GM18868 (cell line): Measurements from ENCODE around the gene PHPT1.
"Not testable (repeated sequence)": the region's sequence is repeated elsewhere in the genome, so short reads cannot be mapped to it uniquely, and the experiment has no call there.

Source experiments
- ATAC-seq: cut with Tn5 transposase; IDR thresholded peaks from one replicate; pipeline ENCODE4 v1.9.1; 2021; ENCODE audit warnings: mild to moderate bottlenecking, moderate library complexity; ENCODE audit not compliant: unreplicated experiment

PHPT1 gene

GRCh38 chr9:136835932-136836904 lies 13.0 kb upstream of the PHPT1 start:
- no peak for ATAC-seq

DNA sequence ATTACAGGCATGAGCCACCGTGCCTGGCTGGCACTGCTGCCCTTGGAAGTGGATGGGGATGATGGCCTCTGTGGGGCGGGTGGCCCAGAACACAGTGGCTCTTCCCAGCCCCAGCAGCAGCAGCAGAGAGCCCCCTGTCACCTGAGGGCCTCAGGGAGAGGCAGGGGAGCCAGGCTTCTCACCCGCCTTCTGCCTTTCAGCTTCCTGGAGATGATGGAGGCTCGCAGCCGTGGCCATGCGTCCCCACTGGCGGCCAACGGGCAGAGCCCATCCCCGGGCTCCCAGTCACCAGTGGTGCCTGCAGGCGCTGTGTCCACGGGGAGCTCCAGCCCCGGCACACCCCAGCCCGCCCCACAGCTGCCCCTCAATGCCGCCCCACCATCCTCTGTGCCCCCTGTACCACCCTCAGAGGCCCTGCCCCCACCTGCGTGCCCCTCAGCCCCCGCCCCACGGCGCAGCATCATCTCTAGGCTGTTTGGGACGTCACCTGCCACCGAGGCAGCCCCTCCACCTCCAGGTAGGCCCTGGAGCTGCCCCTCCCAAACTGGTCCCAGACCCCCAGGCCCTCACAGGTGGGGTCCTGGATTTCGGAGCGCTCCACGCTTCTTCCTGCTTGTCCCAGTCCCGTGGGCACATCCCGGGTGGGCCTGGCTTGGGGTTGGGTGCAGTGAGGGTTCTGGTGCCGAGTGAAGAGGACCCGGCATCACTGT lies 11.9 kb upstream of the PHPT1 start:
- no peak for ATAC-seq

DNA sequence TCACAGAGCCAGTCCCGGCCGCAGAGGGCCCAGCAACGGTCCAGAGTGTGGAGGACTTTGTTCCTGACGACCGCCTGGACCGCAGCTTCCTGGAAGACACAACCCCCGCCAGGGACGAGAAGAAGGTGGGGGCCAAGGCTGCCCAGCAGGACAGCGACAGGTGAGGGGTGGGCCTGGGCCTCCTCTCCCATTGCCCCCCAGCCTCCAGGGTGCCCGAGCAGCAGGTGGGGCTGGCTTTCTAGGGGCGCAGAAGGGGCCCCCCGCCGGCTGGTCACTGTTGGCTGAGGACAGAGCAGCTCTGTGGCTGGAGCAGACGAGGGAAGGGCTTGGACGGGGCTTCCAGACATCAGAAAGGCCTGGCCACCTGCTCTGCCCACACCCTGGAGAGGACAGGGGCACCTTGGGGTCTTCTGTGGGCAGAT lies 11.3 kb upstream of the PHPT1 start:
- not testable (repeated sequence) for ATAC-seq

DNA sequence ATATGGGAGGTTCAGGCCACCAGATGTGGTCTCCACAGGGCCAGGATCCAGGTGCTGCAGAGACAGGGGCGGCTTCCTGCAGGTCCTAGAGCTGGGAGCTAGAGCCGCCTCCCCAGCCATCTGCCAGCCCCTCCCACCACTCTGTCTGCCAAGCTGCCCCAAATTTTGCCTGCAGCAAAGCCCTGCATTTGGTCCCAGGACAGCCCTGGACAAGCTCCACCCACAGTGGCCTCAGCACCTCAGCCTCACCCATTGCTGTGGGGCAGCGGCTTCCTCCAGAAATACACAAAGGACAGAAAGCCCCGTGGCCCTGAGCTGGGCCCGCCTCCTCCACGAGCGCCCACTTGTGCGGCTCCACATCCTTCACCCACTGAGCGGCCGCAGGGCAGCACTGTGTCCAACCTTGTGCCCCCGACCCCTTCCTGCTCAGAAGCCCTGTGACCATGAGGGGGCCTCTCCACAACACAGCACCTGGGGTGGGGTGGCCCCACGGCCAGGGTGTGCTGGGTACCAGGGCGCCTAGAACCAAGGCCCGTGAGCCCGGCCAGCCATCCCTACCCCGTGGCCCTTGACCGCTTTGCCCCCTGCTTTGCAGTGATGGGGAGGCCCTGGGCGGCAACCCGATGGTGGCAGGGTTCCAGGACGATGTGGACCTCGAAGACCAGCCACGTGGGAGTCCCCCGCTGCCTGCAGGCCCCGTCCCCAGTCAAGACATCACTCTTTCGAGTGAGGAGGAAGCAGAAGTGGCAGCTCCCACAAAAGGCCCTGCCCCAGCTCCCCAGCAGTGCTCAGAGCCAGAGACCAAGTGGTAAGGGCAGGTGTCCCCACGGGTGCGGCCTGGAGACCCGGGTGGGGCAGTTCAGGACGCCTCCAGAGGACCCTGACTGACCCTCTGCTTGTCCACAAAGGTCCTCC lies 10.6 kb upstream of the PHPT1 start:
- ATAC-seq: no peak

DNA sequence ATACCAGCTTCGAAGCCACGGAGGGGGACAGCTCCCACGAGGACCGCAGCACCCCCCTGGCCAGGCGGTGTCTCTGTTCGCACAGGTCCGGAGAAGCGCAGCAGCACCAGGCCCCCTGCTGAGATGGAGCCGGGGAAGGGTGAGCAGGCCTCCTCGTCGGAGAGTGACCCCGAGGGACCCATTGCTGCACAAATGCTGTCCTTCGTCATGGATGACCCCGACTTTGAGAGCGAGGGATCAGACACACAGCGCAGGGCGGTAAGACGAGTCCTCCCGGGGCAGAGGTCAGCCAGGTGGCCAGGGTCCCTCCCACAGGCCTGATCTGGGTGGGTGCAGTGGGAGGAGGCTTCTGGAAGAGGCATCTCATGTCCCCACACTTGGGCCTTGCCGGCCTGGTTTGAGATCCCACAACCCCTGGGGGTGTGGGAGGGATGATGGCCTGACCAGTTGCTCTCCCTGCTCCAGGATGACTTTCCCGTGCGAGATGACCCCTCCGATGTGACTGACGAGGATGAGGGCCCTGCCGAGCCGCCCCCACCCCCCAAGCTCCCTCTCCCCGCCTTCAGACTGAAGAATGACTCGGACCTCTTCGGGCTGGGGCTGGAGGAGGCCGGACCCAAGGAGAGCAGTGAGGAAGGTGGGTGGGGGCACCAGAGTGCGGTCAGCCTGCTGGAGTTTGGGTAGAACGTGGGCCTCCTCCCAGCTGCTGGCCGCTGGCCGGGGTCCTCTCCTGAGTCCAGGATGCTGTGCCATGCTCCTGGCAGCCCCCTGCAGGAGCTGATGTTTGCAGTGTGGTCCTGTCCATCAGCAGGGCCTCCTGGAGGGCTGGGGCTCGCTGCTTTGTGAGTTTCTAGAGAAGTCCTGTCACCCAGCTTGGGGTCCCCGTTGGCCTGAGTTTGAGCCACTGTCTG lies 9.7 kb upstream of the PHPT1 start:
- no peak for ATAC-seq

DNA sequence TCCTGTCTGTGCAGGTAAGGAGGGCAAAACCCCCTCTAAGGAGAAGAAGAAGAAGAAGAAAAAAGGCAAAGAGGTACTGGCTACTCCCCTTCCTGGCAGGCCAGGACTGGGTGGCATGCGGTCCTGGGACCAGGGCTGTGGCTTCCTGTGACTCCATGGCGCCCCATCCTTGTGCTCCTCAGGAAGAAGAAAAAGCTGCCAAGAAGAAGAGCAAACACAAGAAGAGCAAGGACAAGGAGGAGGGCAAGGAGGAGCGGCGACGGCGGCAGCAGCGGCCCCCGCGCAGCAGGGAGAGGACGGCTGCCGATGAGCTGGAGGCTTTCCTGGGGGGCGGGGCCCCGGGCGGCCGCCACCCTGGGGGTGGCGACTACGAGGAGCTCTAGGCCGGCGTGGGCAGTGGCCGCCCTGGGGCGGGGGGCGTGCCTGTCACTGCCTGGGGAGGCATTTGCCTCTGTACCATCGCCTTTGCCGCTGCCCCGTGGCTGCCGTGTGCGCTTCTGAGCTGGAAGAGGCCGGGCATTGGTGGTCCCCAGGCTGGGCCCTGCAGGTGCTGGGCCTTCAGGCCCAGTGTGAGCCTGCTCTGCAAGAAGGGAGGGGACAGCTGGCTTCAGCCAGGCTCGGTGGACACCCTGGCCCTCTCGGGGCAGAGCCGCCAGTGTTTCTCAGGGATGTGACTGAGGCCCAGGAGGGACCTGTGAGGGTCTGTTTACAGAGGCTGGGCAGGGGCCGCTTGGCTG lies 8.9 kb upstream of the PHPT1 start:
- ATAC-seq: no peak

DNA sequence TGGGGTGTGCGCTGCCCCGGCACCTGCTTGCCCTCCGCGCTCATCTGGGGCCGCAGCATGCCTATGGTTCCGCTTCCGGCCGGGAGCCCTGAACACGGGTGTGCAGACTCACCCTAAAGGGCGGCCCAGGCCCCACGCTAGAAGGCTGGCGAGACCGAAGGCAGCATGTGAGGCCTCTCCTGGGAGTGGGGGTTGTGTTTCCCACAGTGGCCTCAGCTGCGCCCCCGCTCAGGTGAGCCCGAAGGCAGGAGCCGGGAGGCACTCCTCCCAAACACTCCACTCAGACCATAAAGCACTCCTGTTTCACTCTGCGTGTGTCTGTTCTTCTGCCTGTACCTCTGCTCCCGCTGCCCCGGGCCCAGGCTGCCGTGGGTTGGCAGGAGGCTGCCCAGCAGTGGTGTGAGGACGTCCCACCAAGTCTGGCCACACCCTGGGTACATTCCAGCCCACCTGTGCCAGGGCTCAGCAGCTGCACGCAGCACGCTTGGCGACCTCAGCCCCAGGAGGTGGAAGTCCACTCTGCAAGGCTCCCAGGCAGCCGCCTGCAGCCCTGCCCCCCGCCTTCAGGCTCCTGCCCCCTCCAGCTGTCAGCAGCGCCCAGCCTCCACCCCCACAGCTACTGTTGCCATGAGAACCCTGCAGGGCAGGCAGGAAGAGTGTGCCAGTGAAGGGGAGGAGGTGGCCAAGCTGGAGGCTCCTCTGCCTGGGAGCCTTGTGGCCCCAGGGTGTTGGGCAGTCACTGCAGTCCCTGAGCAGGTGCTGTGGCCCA lies 8.1 kb upstream of the PHPT1 start:
- no peak for ATAC-seq

GRCh38 chr9:136841646-136842379 lies 7.4 kb upstream of the PHPT1 start:
- not testable (repeated sequence) for ATAC-seq

GRCh38 chr9:136842380-136842948 lies 6.7 kb upstream of the PHPT1 start, which contains the start of gene AJM1:
TSS of gene AJM1 (plus strand) at chr9:136842478. CDS start at chr9:136844415, 1,937 bp downstream.
- peak; percentile 83 for ATAC-seq

- ATAC-seq: not testable (repeated sequence)
These were observed 5.9 kb upstream of the PHPT1 start for GRCh38 chr9:136843159-136843800.

GRCh38 chr9:136843801-136844740 lies 5.1 kb upstream of the PHPT1 start:
- not testable (repeated sequence) for ATAC-seq

GRCh38 chr9:136844761-136845464 lies 4.3 kb upstream of the PHPT1 start:
- ATAC-seq: no peak

GRCh38 chr9:136845465-136846260 lies 3.5 kb upstream of the PHPT1 start:
- no peak for ATAC-seq

DNA sequence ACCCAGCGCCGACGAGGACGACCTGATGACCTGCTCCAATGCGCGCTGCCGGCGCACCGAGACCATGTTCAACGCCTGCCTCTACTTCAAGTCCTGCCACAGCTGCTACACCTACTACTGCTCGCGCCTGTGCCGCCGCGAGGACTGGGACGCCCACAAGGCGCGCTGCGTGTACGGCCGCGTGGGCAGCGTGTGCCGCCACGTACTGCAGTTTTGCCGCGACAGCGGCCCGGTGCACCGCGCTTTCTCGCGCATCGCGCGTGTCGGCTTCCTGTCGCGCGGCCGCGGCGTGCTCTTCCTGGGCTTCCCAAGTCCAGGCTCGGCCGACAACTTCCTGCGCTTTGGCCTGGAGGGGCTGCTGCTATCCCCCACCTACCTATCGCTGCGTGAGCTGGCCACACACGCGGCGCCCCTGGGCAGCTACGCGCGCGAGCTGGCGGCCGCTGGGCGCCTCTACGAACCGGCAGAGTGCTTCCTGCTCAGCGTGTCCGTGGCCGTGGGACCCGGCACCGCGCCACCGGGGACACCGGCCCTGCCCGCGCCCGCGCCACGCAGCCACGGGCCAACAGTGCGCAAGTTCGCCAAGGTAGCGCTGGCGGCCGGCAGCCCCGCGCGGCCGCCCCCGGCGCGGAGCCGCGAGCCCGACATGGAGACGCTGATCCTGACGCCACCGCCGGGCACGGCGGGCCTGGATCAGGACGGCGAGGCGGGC lies 2.7 kb upstream of the PHPT1 start:
- ATAC-seq: no peak
